Prostate gland (tissue), 2 donors: ENCODE data around the gene CCDC32. TPM values are rescaled to one million over a fixed set of nuclear protein-coding genes. Genes with fewer than 3 reads are reported as not detected.

Experiments
- DNase-seq: peaks from one replicate; pipeline ENCODE4 v3.0.0-alpha.2; 2019; ENCODE audit warnings: low spot score
- H3K27ac ChIP-seq, 2 donors: fragments of 200-600 bp; sonication (generic); 2 replicates each; pipeline ENCODE4 v1.5.1; 2017 to 2019
- H3K27me3 ChIP-seq: fragments of 200-600 bp; sonication (generic); replicated peaks from 2 replicates; pipeline ENCODE4 v1.5.1; 2019; ENCODE audit not compliant: insufficient read depth
- H3K36me3 ChIP-seq, 2 donors: fragments of 200-600 bp; sonication (generic); 1 replicate in 1 of 2; 2 replicates in 1 of 2; pipeline versions ENCODE4 v1.5.1 to v1.8.1; 2017 to 2019
- H3K4me1 ChIP-seq: fragments of 200-600 bp; sonication (generic); replicated peaks from 2 replicates; pipeline ENCODE4 v1.5.1; 2019
- H3K4me3 ChIP-seq, 2 donors: fragments of 200-600 bp; sonication (generic); 2 replicates each; pipeline ENCODE4 v1.5.1; 2017 to 2019
- H3K9me3 ChIP-seq: fragments of 200-600 bp; sonication (generic); 2 replicates; pipeline ENCODE4 v1.5.1; 2017
- POLR2A ChIP-seq: fragments of 450-650 bp; IDR thresholded peaks from one replicate; pipeline ENCODE4 v1.6.1; 2016; ENCODE audit warnings: antibody characterized with exemption, mild to moderate bottlenecking
- POLR2AphosphoS5 ChIP-seq: sonication (generic); formaldehyde crosslinking; IDR thresholded peaks from one replicate; pipeline ENCODE4 v1.6.1; 2017; ENCODE audit warnings: antibody characterized with exemption
- WGBS: methylation state at CpG from one replicate; pipeline ENCODE4 v1.1.5; 2018; 5-methylcytosine and 5-hydroxymethylcytosine counted together
- intact Hi-C: fragments of 100-400 bp; cut with DNase I; formaldehyde crosslinking; loops from one replicate; pipeline ENCODE4 v1.14.2; 2022
- total RNA-seq, 2 donors: library from RNA; depleted of rRNA; stranded (reverse); fragments of >200 nt; gene quantifications; one replicate each; pipeline ENCODE4 v1.1.0, GENCODE V29; 2016
- TF ChIP-seq, protein P1 (sequence below), 4 experiments: fragments of 200-600 bp in 2 of 4; fragments of 450-650 bp in 2 of 4; sonication (generic) in 2 of 4; IDR thresholded peaks; 1 replicate in 3 of 4; 2 replicates in 1 of 4; pipeline ENCODE4 v1.5.1; 2016 to 2019; ENCODE audit warnings: antibody characterized with exemption in 4 of 4, mild to moderate bottlenecking in 2 of 4, moderate library complexity in 2 of 4

Gene CCDC32, protein sequence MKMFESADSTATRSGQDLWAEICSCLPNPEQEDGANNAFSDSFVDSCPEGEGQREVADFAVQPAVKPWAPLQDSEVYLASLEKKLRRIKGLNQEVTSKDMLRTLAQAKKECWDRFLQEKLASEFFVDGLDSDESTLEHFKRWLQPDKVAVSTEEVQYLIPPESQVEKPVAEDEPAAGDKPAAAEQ
- total RNA-seq: 10 to 100 TPM; 17.5 to 27.5 TPM

- TF ChIP-seq, protein P1, sequence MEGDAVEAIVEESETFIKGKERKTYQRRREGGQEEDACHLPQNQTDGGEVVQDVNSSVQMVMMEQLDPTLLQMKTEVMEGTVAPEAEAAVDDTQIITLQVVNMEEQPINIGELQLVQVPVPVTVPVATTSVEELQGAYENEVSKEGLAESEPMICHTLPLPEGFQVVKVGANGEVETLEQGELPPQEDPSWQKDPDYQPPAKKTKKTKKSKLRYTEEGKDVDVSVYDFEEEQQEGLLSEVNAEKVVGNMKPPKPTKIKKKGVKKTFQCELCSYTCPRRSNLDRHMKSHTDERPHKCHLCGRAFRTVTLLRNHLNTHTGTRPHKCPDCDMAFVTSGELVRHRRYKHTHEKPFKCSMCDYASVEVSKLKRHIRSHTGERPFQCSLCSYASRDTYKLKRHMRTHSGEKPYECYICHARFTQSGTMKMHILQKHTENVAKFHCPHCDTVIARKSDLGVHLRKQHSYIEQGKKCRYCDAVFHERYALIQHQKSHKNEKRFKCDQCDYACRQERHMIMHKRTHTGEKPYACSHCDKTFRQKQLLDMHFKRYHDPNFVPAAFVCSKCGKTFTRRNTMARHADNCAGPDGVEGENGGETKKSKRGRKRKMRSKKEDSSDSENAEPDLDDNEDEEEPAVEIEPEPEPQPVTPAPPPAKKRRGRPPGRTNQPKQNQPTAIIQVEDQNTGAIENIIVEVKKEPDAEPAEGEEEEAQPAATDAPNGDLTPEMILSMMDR (IDR thresholded peaks at IDR 0.05): peak in 1 of 4 experiments; percentile 15
- TF ChIP-seq POLR2AphosphoS5 (peak; percentile 98), POLR2A (peak; percentile 91)
- intact Hi-C loops: loop anchor here (5.0 kb wide), 1 partner anchor 122 kb away; the partner anchor contains the start of gene BAHD1
- H3K4me1 ChIP-seq: peaks cover 7% of the 10 kb centered on the region
Measured at GRCh38 chr15:40564591-40565332, at the start of gene CCDC32. CCDC32 (minus strand) TSS chr15:40565042; CDS start chr15:40563015, 2,027 bp downstream.

GRCh38 chr15:40613080-40613479 is 48.2 kb upstream of the CCDC32 start:
- Histone ChIP-seq H3K27ac (no peak overlapping the region), H3K4me3 (no peak overlapping the region), H3K36me3 (no peaks in the 10 kb centered on the region), H3K9me3 (no peaks in the 10 kb centered on the region), H3K27me3 (no peaks in the 10 kb centered on the region), H3K4me1 (no peaks in the 10 kb centered on the region)
- DNase-seq: no peak
- 76% methylated on average over 5 of the region's 5 CpGs for WGBS
- TF ChIP-seq POLR2A (no peak), POLR2AphosphoS5 (no peak)
- TF ChIP-seq, protein P1 (IDR thresholded peaks at IDR 0.05): no peak
- intact Hi-C loops: no loop called here

More at GRCh38 chr15:40564591-40565332, at the start of gene CCDC32:
- peak; percentile 99 for DNase-seq
- Histone ChIP-seq H3K9me3 (no peaks in the 10 kb centered on the region), H3K27me3 (no peaks in the 10 kb centered on the region), H3K27ac (peak within 1 kb of the TSS; percentile 88 to 96), H3K36me3 (no peaks in the 10 kb centered on the region), H3K4me3 (peak within 1 kb of the TSS; percentile 66 to 91)
- under 1% methylated on average over 40 of the region's 40 CpGs for WGBS

DNA sequence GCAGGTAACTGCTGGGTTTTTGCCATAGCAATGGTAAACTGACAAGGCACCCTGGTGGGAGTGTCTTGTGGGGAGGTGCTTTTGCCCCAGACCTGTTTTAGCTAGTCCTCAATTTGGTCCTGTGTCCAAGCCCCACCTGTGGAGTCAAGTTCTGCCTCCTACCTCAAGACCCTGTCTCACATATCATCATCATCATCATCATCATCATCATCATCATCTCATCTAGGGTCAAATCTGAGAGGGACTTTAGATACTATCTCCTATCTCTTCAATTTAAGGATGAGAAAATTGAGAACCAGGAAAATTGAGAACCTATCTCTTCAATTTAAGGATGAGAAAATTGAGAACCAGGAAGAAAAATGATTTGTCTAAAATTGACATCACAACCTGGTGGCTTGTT is 39.1 kb upstream of the CCDC32 start:
- TF ChIP-seq POLR2AphosphoS5: no peak
- no peak for TF ChIP-seq POLR2A
- TF ChIP-seq, protein P1 (IDR thresholded peaks at IDR 0.05): no peak
- no peaks in the 10 kb centered on the region for H3K36me3 ChIP-seq
- DNase-seq: no peak
- no peaks in the 10 kb centered on the region for H3K9me3 ChIP-seq
- no peaks in the 10 kb centered on the region for H3K27me3 ChIP-seq
- no peak overlapping the region for H3K4me3 ChIP-seq
- H3K4me1 ChIP-seq: no peaks in the 10 kb centered on the region
- H3K27ac ChIP-seq: no peak overlapping the region
- intact Hi-C loops: no loop called here

DNA sequence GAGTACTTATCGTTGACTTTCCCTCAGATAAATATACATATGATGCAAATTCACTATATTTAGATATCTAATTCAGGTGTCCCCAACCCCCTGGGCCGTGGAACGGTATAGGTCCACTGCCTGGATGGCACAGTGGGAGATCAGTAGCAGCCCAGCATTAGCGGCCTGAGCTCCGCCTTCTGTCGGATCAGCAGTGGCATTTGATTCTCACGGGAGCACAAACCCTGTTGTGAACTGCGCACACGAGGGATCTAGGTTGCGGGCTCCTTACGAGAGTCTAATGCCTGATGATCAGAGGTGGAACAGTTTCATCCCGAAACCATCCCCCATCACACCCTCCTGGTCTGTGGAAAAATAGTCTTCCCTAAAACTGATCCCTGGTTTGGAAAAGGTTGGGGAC is 36.1 kb upstream of the CCDC32 start:
- H3K27me3 ChIP-seq: no peaks in the 10 kb centered on the region
- no peak overlapping the region for H3K27ac ChIP-seq
- no peak for DNase-seq
- 95% methylated on average over 12 of the region's 12 CpGs for WGBS
- no peaks in the 10 kb centered on the region for H3K4me1 ChIP-seq
- no peak overlapping the region for H3K4me3 ChIP-seq
- intact Hi-C loops: no loop called here
- H3K36me3 ChIP-seq: no peaks in the 10 kb centered on the region
- TF ChIP-seq POLR2A (no peak), POLR2AphosphoS5 (no peak)
- TF ChIP-seq, protein P1 (IDR thresholded peaks at IDR 0.05): no peak
- H3K9me3 ChIP-seq: no peaks in the 10 kb centered on the region
